Measurements from ENCODE around the gene TSEN34.
"Not testable (repeated sequence)": the region's sequence is repeated elsewhere in the genome, so short reads cannot be mapped to it uniquely, and the experiment has no call there.

Gene TSEN34

GRCh38 chr19:54204767-54205468, 13.8 kb downstream of the TSEN34 start:
- H3K4me3 ChIP-seq (ENCODE audit: low read length), result peak overlapping the region; percentile 95

GRCh38 chr19:54206030-54206830, 15.1 kb downstream of the TSEN34 start:
- Histone ChIP-seq H3K4me3 (ENCODE audit: low read length) (no peak overlapping the region), H3K4me1 (ENCODE audit: control insufficient read depth, insufficient read depth, low read length) (peaks cover 95% of the 10 kb centered on the region), H3K9ac (ENCODE audit: low read length) (peak overlapping the region; percentile 27), H3K27me3 (replicated peaks; ENCODE audit: control insufficient read depth, insufficient read depth, low read length) (no peaks in the 10 kb centered on the region), H3K9me3 (ENCODE audit: control insufficient read depth, low read length) (no peaks in the 10 kb centered on the region), H3K36me3 (ENCODE audit: control insufficient read depth, insufficient read depth, low read length, severe bottlenecking) (peaks cover 68% of the 10 kb centered on the region)
- DNase-seq (ENCODE audit: low read depth), result no peak

More at GRCh38 chr19:54204767-54205468, 13.8 kb downstream of the TSEN34 start:
- Histone ChIP-seq H3K27me3 (replicated peaks; ENCODE audit: control insufficient read depth, insufficient read depth, low read length) (no peaks in the 10 kb centered on the region), H3K4me1 (ENCODE audit: control insufficient read depth, insufficient read depth, low read length) (peaks cover 84% of the 10 kb centered on the region), H3K36me3 (ENCODE audit: control insufficient read depth, insufficient read depth, low read length, severe bottlenecking) (peaks cover 68% of the 10 kb centered on the region), H3K9me3 (ENCODE audit: control insufficient read depth, low read length) (no peaks in the 10 kb centered on the region), H3K9ac (ENCODE audit: low read length) (peak overlapping the region; percentile 90)
- no peak for DNase-seq (ENCODE audit: low read depth)

DNA sequence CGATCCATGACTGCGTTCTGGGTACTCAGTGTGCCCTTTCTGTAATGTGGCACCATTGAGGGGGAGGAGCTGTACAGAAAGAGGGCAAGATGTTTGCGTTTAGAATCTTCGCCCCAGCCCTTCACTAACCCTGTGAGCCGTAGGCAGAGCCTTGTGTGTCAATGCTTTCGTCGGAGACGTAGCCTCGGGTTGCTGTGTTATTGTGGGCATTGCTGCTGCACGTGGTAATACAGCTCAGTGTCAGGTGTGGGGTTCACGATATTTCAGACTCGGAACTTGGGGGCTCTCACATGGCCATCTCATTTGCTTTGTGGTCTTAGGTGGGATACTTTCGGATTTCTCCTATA, 15.7 kb downstream of the TSEN34 start:
- H3K9me3 ChIP-seq (ENCODE audit: control insufficient read depth, low read length), result no peaks in the 10 kb centered on the region
- no peak for DNase-seq (ENCODE audit: low read depth)
- peak overlapping the region; percentile 27 for H3K9ac ChIP-seq (ENCODE audit: low read length)
- peaks cover 63% of the 10 kb centered on the region for H3K36me3 ChIP-seq (ENCODE audit: control insufficient read depth, insufficient read depth, low read length, severe bottlenecking)
- H3K4me3 ChIP-seq (ENCODE audit: low read length), result no peak overlapping the region
- H3K4me1 ChIP-seq (ENCODE audit: control insufficient read depth, insufficient read depth, low read length), result peaks cover 92% of the 10 kb centered on the region
- no peaks in the 10 kb centered on the region for H3K27me3 ChIP-seq (replicated peaks; ENCODE audit: control insufficient read depth, insufficient read depth, low read length)

GRCh38 chr19:54207193-54207592, 16.1 kb downstream of the TSEN34 start:
- Histone ChIP-seq H3K36me3 (ENCODE audit: control insufficient read depth, insufficient read depth, low read length, severe bottlenecking) (peaks cover 59% of the 10 kb centered on the region), H3K9ac (ENCODE audit: low read length) (peak overlapping the region; percentile 58), H3K4me1 (ENCODE audit: control insufficient read depth, insufficient read depth, low read length) (peaks cover 88% of the 10 kb centered on the region)
- H3K27me3 ChIP-seq (replicated peaks; ENCODE audit: control insufficient read depth, insufficient read depth, low read length); H3K4me3 ChIP-seq (ENCODE audit: low read length); H3K9me3 ChIP-seq (ENCODE audit: control insufficient read depth, low read length); DNase-seq (ENCODE audit: low read depth): not testable (repeated sequence)

- peak overlapping the region; percentile 21 for H3K4me3 ChIP-seq (ENCODE audit: low read length)
- peaks cover 56% of the 10 kb centered on the region for H3K36me3 ChIP-seq (ENCODE audit: control insufficient read depth, insufficient read depth, low read length, severe bottlenecking)
- no peak for DNase-seq (ENCODE audit: low read depth)
- no peaks in the 10 kb centered on the region for H3K27me3 ChIP-seq (replicated peaks; ENCODE audit: control insufficient read depth, insufficient read depth, low read length)
- peak overlapping the region; percentile 58 for H3K9ac ChIP-seq (ENCODE audit: low read length)
- H3K9me3 ChIP-seq (ENCODE audit: control insufficient read depth, low read length), result no peaks in the 10 kb centered on the region
- peaks cover 84% of the 10 kb centered on the region for H3K4me1 ChIP-seq (ENCODE audit: control insufficient read depth, insufficient read depth, low read length)
Observed at GRCh38 chr19:54207676-54207982, 16.5 kb downstream of the TSEN34 start.

DNA sequence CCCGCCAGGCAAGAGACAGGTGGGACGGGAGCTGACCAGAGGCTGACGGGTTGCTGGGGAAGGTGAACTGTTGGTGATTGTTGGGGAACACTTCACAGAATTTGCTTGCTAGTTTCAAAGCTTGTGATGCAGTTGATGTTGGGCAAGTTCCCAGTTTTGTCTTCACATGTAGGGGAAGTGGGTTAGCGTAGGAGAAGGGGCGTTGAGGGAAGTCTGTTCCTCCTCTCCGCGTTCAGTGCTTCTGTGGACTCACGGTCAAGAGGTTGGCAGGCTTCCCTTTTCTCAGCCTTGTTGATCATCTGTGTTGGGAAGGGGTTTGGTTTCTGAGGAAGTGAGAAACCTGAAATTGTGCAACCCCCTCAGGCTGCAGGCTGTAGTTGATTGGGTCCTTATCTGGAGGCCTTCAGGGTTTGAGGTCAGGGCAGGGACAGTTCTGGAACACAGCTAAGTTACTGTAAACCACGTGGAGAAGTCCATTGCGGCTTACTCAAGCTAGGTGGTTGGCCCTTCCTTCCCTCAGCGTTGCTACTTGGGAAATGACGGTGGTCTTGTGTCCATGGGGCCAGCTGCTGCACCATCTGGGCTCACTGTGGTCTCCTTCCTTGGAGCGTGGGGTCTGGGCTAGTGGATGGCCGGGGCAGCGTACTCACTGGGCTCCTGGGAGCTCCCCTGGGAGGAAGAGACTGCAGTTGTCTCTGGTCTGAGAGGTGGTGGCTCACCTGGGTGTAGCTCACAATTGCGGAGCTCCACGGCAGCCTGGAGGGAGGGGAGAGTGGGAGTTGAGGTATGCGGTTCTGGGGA, 17.1 kb downstream of the TSEN34 start:
- Histone ChIP-seq H3K27me3 (replicated peaks; ENCODE audit: control insufficient read depth, insufficient read depth, low read length) (no peaks in the 10 kb centered on the region), H3K36me3 (ENCODE audit: control insufficient read depth, insufficient read depth, low read length, severe bottlenecking) (peaks cover 54% of the 10 kb centered on the region)
- peak; percentile 25 for DNase-seq (ENCODE audit: low read depth)

DNA sequence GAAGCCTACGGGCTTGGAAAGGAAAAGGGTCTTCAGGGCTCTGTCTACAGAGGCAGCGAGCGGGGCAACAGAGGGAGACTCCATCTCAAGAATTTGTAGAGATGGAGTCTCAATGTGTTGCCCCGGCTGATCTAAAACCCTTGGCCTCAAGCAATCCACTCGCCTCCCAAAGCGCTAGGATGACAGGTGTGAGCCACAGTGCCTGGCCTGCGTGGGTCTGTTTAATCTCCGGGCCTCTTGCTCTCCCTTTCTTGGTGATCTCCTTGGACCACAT, 17.6 kb downstream of the TSEN34 start:
- Histone ChIP-seq H3K27me3 (replicated peaks; ENCODE audit: control insufficient read depth, insufficient read depth, low read length) (no peaks in the 10 kb centered on the region), H3K4me1 (ENCODE audit: control insufficient read depth, insufficient read depth, low read length) (peaks cover 73% of the 10 kb centered on the region), H3K9me3 (ENCODE audit: control insufficient read depth, low read length) (no peaks in the 10 kb centered on the region), H3K9ac (ENCODE audit: low read length) (peak overlapping the region; percentile 58), H3K36me3 (ENCODE audit: control insufficient read depth, insufficient read depth, low read length, severe bottlenecking) (peaks cover 48% of the 10 kb centered on the region), H3K4me3 (ENCODE audit: low read length) (no peak overlapping the region)
- DNase-seq (ENCODE audit: low read depth), result no peak

More for the DNA sequence above, 17.1 kb downstream of the TSEN34 start:
- Histone ChIP-seq H3K4me1 (ENCODE audit: control insufficient read depth, insufficient read depth, low read length) (peaks cover 78% of the 10 kb centered on the region), H3K4me3 (ENCODE audit: low read length) (peak overlapping the region; percentile 21), H3K9ac (ENCODE audit: low read length) (peak overlapping the region; percentile 58), H3K9me3 (ENCODE audit: control insufficient read depth, low read length) (no peaks in the 10 kb centered on the region)

GRCh38 chr19:54209058-54209810, 18.1 kb downstream of the TSEN34 start:
- Histone ChIP-seq H3K36me3 (ENCODE audit: control insufficient read depth, insufficient read depth, low read length, severe bottlenecking) (peaks cover 46% of the 10 kb centered on the region), H3K4me3 (ENCODE audit: low read length) (peak overlapping the region; percentile 14), H3K9ac (ENCODE audit: low read length) (peak overlapping the region; percentile 58), H3K4me1 (ENCODE audit: control insufficient read depth, insufficient read depth, low read length) (peaks cover 68% of the 10 kb centered on the region), H3K9me3 (ENCODE audit: control insufficient read depth, low read length) (no peaks in the 10 kb centered on the region), H3K27me3 (replicated peaks; ENCODE audit: control insufficient read depth, insufficient read depth, low read length) (no peaks in the 10 kb centered on the region)
- no peak for DNase-seq (ENCODE audit: low read depth)

- Histone ChIP-seq H3K27me3 (replicated peaks; ENCODE audit: control insufficient read depth, insufficient read depth, low read length) (no peaks in the 10 kb centered on the region), H3K9ac (ENCODE audit: low read length) (peak overlapping the region; percentile 72), H3K36me3 (ENCODE audit: control insufficient read depth, insufficient read depth, low read length, severe bottlenecking) (peaks cover 39% of the 10 kb centered on the region), H3K9me3 (ENCODE audit: control insufficient read depth, low read length) (no peaks in the 10 kb centered on the region), H3K4me1 (ENCODE audit: control insufficient read depth, insufficient read depth, low read length) (peaks cover 61% of the 10 kb centered on the region), H3K4me3 (ENCODE audit: low read length) (peak overlapping the region; percentile 42)
- DNase-seq (ENCODE audit: low read depth), result peak; percentile 97
Observed at GRCh38 chr19:54209811-54210494, 18.8 kb downstream of the TSEN34 start.

DNA sequence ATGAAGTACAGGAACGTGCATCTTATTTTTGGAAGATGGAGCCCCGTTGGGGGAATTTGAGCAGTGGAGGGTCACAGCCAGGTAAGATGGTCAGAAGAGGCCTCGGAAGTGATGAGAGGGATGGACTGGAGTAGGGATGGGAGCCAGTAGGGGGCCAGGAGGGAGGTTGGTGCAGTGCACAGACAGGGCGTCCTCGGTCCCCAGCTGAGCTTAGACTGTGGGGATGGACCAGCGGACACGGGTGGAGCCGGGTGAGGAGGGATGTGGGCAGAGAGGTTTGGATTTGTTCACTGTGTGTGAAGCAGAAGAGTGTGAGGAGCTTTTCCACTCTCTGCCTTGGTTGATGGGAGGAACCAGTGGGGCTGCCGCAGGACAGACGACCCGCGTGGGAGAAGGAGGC, 20.1 kb downstream of the TSEN34 start:
- peaks cover 48% of the 10 kb centered on the region for H3K4me1 ChIP-seq (ENCODE audit: control insufficient read depth, insufficient read depth, low read length)
- no peak overlapping the region for H3K9ac ChIP-seq (ENCODE audit: low read length)
- H3K27me3 ChIP-seq (replicated peaks; ENCODE audit: control insufficient read depth, insufficient read depth, low read length), result no peaks in the 10 kb centered on the region
- peaks cover 29% of the 10 kb centered on the region for H3K36me3 ChIP-seq (ENCODE audit: control insufficient read depth, insufficient read depth, low read length, severe bottlenecking)
- no peaks in the 10 kb centered on the region for H3K9me3 ChIP-seq (ENCODE audit: control insufficient read depth, low read length)
- H3K4me3 ChIP-seq (ENCODE audit: low read length), result no peak overlapping the region
- DNase-seq (ENCODE audit: low read depth), result no peak

Measured in adipocyte (in vitro differentiated cells).